WTC11 (cell line): ENCODE results near the gene BOLA2B.

Experiments
- CREB1 ChIP-seq: sonication (generic); formaldehyde crosslinking; IDR thresholded peaks from 2 replicates; pipeline ENCODE4 v1.8.0; 2023; ENCODE audit warnings: mild to moderate bottlenecking, missing genetic modification reagents
- IRF2 ChIP-seq: sonication (generic); formaldehyde crosslinking; IDR thresholded peaks from 2 replicates; pipeline ENCODE4 v1.8.0; 2022; ENCODE audit warnings: low read depth, missing genetic modification reagents, borderline replicate concordance
- NFE2L1 ChIP-seq: sonication (generic); formaldehyde crosslinking; IDR thresholded peaks from 2 replicates; pipeline ENCODE4 v1.8.1; 2023; ENCODE audit warnings: missing genetic modification reagents
- NR1H2 ChIP-seq: sonication (generic); formaldehyde crosslinking; IDR thresholded peaks from 2 replicates; pipeline ENCODE4 v1.9.0; 2021; ENCODE audit warnings: mild to moderate bottlenecking, moderate library complexity, missing genetic modification reagents
- NR3C1 ChIP-seq: sonication (generic); formaldehyde crosslinking; conservative IDR thresholded peaks from 2 replicates; pipeline ENCODE4 v1.8.1; 2023; ENCODE audit warnings: low read depth, mild to moderate bottlenecking, missing genetic modification reagents
- TEAD4 ChIP-seq: sonication (generic); formaldehyde crosslinking; IDR thresholded peaks from 2 replicates; pipeline ENCODE4 v1.8.0; 2022; ENCODE audit warnings: mild to moderate bottlenecking, missing genetic modification reagents
- ZNF232 ChIP-seq: sonication (generic); formaldehyde crosslinking; IDR thresholded peaks from 2 replicates; pipeline ENCODE4 v1.8.0; 2022; ENCODE audit warnings: mild to moderate bottlenecking, missing genetic modification reagents
- TF ChIP-seq, protein P1 (sequence below): fragments of 200-600 bp; IDR thresholded peaks from 2 replicates; pipeline ENCODE4 v1.8.0; 2022; ENCODE audit warnings: antibody characterized with exemption
- TF ChIP-seq, protein P2 (sequence below): sonication (generic); formaldehyde crosslinking; IDR thresholded peaks from 2 replicates; pipeline ENCODE4 v1.8.0; 2022; ENCODE audit warnings: mild to moderate bottlenecking, missing genetic modification reagents
- TF ChIP-seq, protein P3 (sequence below): sonication (generic); formaldehyde crosslinking; IDR thresholded peaks from 2 replicates; pipeline ENCODE4 v1.8.0; 2023; ENCODE audit warnings: missing genetic modification reagents
- TF ChIP-seq, protein P4 (sequence below): fragments of 250-450 bp; sonication (Bioruptor Pico); IDR thresholded peaks from 2 replicates; pipeline ENCODE4 v2.1.2; 2022; ENCODE audit warnings: mild to moderate bottlenecking, moderate library complexity
- TF ChIP-seq, protein P5 (sequence below): sonication (generic); formaldehyde crosslinking; IDR thresholded peaks from 2 replicates; pipeline ENCODE4 v1.8.1; 2022; ENCODE audit warnings: low read depth, missing genetic modification reagents, borderline replicate concordance
- TF ChIP-seq, protein P6 (sequence below): sonication (generic); formaldehyde crosslinking; IDR thresholded peaks from 2 replicates; pipeline ENCODE4 v1.8.1; 2023; ENCODE audit warnings: mild to moderate bottlenecking, missing genetic modification reagents, moderate library complexity

DNA sequence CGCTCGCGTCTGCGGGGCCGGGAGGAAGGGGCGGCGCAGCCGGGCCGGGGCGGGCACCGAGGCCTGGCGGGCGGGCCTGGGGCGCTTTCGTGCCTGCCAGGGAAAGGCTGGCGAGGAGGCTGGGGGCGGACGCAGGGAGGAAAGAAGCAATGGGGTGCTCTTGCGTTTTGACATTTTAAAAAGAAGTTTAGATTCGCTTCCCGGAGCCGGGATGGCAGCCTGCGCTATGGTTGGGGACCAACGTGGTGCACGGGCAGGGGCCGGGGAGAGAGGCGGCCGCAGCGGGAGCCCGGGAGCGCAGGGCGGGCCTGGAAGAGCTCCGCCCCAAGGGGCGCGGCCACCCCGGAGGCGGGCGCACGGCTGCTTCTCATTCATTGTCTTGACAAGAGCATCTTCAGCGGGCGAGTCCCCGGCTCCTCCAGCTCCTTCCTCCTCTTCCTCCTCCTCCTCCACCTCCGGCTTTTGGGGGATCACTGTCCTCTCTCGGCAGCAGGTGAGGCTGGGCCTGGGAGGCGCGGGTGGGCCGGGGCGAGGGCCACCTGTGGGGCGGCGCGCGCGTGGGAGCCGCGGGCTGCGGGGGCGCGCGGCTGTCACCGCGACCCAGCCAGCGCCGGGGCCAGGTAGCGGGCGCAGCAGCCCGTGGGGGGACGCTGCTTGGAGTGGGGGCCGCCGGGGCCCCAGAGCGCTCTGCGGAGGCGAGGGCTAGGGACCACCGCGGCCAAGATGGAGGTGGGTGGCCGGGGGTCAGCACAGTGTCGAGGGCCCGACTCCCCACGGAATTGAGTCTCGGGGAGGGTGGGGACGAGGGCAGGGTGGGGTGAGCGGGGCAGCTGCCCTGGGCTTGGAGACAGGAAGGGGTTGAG lies 10.0 kb downstream of the BOLA2B start, which contains the start of gene CORO1A:
- TF ChIP-seq, protein P1, sequence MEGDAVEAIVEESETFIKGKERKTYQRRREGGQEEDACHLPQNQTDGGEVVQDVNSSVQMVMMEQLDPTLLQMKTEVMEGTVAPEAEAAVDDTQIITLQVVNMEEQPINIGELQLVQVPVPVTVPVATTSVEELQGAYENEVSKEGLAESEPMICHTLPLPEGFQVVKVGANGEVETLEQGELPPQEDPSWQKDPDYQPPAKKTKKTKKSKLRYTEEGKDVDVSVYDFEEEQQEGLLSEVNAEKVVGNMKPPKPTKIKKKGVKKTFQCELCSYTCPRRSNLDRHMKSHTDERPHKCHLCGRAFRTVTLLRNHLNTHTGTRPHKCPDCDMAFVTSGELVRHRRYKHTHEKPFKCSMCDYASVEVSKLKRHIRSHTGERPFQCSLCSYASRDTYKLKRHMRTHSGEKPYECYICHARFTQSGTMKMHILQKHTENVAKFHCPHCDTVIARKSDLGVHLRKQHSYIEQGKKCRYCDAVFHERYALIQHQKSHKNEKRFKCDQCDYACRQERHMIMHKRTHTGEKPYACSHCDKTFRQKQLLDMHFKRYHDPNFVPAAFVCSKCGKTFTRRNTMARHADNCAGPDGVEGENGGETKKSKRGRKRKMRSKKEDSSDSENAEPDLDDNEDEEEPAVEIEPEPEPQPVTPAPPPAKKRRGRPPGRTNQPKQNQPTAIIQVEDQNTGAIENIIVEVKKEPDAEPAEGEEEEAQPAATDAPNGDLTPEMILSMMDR = no peak
- TF ChIP-seq, protein P2, sequence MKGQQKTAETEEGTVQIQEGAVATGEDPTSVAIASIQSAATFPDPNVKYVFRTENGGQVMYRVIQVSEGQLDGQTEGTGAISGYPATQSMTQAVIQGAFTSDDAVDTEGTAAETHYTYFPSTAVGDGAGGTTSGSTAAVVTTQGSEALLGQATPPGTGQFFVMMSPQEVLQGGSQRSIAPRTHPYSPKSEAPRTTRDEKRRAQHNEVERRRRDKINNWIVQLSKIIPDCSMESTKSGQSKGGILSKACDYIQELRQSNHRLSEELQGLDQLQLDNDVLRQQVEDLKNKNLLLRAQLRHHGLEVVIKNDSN (CRISPR knock-in tag) = no peak
- no peak for TF ChIP-seq CREB1 (CRISPR knock-in tag)
- no peak for TF ChIP-seq NFE2L1
- TF ChIP-seq, protein P3, sequence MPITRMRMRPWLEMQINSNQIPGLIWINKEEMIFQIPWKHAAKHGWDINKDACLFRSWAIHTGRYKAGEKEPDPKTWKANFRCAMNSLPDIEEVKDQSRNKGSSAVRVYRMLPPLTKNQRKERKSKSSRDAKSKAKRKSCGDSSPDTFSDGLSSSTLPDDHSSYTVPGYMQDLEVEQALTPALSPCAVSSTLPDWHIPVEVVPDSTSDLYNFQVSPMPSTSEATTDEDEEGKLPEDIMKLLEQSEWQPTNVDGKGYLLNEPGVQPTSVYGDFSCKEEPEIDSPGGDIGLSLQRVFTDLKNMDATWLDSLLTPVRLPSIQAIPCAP (CRISPR knock-in tag) = no peak
- TF ChIP-seq, protein P4, sequence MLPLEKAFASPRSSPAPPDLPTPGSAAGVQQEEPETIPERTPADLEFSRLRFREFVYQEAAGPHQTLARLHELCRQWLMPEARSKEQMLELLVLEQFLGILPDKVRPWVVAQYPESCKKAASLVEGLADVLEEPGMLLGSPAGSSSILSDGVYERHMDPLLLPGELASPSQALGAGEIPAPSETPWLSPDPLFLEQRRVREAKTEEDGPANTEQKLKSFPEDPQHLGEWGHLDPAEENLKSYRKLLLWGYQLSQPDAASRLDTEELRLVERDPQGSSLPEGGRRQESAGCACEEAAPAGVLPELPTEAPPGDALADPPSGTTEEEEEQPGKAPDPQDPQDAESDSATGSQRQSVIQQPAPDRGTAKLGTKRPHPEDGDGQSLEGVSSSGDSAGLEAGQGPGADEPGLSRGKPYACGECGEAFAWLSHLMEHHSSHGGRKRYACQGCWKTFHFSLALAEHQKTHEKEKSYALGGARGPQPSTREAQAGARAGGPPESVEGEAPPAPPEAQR (CRISPR knock-in tag) = no peak
- TF ChIP-seq, protein P5, sequence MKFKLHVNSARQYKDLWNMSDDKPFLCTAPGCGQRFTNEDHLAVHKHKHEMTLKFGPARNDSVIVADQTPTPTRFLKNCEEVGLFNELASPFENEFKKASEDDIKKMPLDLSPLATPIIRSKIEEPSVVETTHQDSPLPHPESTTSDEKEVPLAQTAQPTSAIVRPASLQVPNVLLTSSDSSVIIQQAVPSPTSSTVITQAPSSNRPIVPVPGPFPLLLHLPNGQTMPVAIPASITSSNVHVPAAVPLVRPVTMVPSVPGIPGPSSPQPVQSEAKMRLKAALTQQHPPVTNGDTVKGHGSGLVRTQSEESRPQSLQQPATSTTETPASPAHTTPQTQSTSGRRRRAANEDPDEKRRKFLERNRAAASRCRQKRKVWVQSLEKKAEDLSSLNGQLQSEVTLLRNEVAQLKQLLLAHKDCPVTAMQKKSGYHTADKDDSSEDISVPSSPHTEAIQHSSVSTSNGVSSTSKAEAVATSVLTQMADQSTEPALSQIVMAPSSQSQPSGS (CRISPR knock-in tag) = no peak
- no peak for TF ChIP-seq IRF2 (CRISPR knock-in tag)
- TF ChIP-seq ZNF232 (CRISPR knock-in tag) = no peak
- TF ChIP-seq, protein P6, sequence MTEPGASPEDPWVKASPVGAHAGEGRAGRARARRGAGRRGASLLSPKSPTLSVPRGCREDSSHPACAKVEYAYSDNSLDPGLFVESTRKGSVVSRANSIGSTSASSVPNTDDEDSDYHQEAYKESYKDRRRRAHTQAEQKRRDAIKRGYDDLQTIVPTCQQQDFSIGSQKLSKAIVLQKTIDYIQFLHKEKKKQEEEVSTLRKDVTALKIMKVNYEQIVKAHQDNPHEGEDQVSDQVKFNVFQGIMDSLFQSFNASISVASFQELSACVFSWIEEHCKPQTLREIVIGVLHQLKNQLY (CRISPR knock-in tag) = no peak
- no peak for TF ChIP-seq TEAD4 (CRISPR knock-in tag)
- no peak for TF ChIP-seq NR1H2 (CRISPR knock-in tag)
- TF ChIP-seq NR3C1 (CRISPR knock-in tag) = no peak
